H1 (cell line): ENCODE data around the gene CHRM4. TPM values are rescaled to one million over a fixed set of nuclear protein-coding genes. Genes with fewer than 3 reads are reported as not detected.

Experiments used
- CTCF ChIA-PET: fragments of 300-600 bp; sonication (Branson Sonifier 250); formaldehyde crosslinking; loops from one replicate; lab custom pipeline; 2021; ENCODE audit not compliant: partially characterized antibody; lab: Charles Lee
- POLR2A ChIA-PET: fragments of 300-600 bp; sonication (Branson Sonifier 250); formaldehyde crosslinking; loops from one replicate; lab custom pipeline; 2021; ENCODE audit warnings: inconsistent platforms; ENCODE audit not compliant: partially characterized antibody; lab: Charles Lee
- DNase-seq, 2 experiments: peaks; one replicate each; pipeline versions ENCODE4 v3.0.0 to v3.0.0-alpha.2; 2010 to 2022; ENCODE audit warnings: low spot score in 2 of 2, low read depth in 1 of 2, mixed read lengths in 1 of 2
- FAIRE-seq: peaks from 2 replicates; lab custom pipeline; 2011; peaks lifted over from hg19 to GRCh38; lab: Jason Lieb, UNC
- H2AFZ ChIP-seq: 2 replicates; pipeline ENCODE4 v1.8.1; 2012; ENCODE audit warnings: low read length, inconsistent platforms
- H2AK5ac ChIP-seq: 2 replicates; pipeline ENCODE4 v1.6.1; 2013; ENCODE audit warnings: low read depth, low read length
- H2BK120ac ChIP-seq: replicated peaks from 2 replicates; pipeline ENCODE3; 2013; ENCODE audit warnings: low read depth, low read length, inconsistent platforms
- H2BK12ac ChIP-seq: 2 replicates; pipeline ENCODE4 v1.6.1; 2013; ENCODE audit warnings: low read depth, low read length
- H2BK15ac ChIP-seq: 2 replicates; pipeline ENCODE4 v1.6.1; 2013; ENCODE audit warnings: low read length
- H2BK20ac ChIP-seq: 2 replicates; pipeline ENCODE4 v1.6.1; 2013; ENCODE audit warnings: low read length
- H2BK5ac ChIP-seq: 2 replicates; pipeline ENCODE4 v1.6.1; 2013; ENCODE audit warnings: low read depth, low read length
- H3K14ac ChIP-seq: 2 replicates; pipeline ENCODE4 v1.6.1; 2013; ENCODE audit warnings: inconsistent platforms; ENCODE audit not compliant: insufficient read length
- H3K18ac ChIP-seq: 2 replicates; pipeline ENCODE4 v1.6.1; 2013; ENCODE audit warnings: low read length; ENCODE audit errors: extremely low read depth
- H3K23ac ChIP-seq: 2 replicates; pipeline ENCODE4 v1.6.1; 2013; ENCODE audit warnings: inconsistent platforms; ENCODE audit not compliant: insufficient read length
- H3K23me2 ChIP-seq: 2 replicates; pipeline ENCODE4 v1.6.1; 2013; ENCODE audit warnings: low read depth, low read length
- H3K27ac ChIP-seq: 2 replicates; pipeline ENCODE4 v1.6.1; 2011; ENCODE audit warnings: low read depth, low read length, inconsistent platforms
- H3K27me3 ChIP-seq, 4 experiments: replicated peaks in 1 of 4; 1 replicate in 1 of 4; 2 replicates in 3 of 4; pipeline versions ENCODE4 v1.6.1 to v1.8.1; 2011 to 2013; ENCODE audit warnings: low read length in 3 of 4, mild to moderate bottlenecking in 3 of 4, inconsistent platforms in 2 of 4, mixed read lengths in 2 of 4, moderate library complexity in 1 of 4; ENCODE audit not compliant: control insufficient read depth in 3 of 4, insufficient read depth in 3 of 4; ENCODE audit errors: extremely low read depth in 1 of 4
- H3K36me3 ChIP-seq, 4 experiments: 2 replicates each; pipeline versions ENCODE4 v1.6.1 to v1.8.1; 2011 to 2013; ENCODE audit warnings: mild to moderate bottlenecking in 4 of 4, low read length in 3 of 4, moderate library complexity in 2 of 4, control low read depth in 1 of 4, inconsistent platforms in 1 of 4; ENCODE audit not compliant: insufficient read depth in 4 of 4, control insufficient read depth in 2 of 4
- H3K4ac ChIP-seq: replicated peaks from 2 replicates; pipeline ENCODE3; 2013; ENCODE audit warnings: low read length, low read depth, mixed read lengths, inconsistent platforms; ENCODE audit not compliant: insufficient read length
- H3K4me1 ChIP-seq, 4 experiments: replicated peaks in 1 of 4; 1 replicate in 1 of 4; 2 replicates in 3 of 4; pipeline versions ENCODE4 v1.6.1 to v1.8.1; 2011 to 2013; ENCODE audit warnings: low read length in 3 of 4, inconsistent platforms in 2 of 4, mixed read lengths in 1 of 4; ENCODE audit not compliant: insufficient read depth in 4 of 4, control insufficient read depth in 3 of 4
- H3K4me2 ChIP-seq, 2 experiments: 2 replicates each; pipeline versions ENCODE4 v1.6.1 to v1.8.1; 2011 to 2013; ENCODE audit warnings: low read depth in 2 of 2, low read length in 2 of 2, control low read depth in 1 of 2, inconsistent platforms in 1 of 2, mild to moderate bottlenecking in 1 of 2; ENCODE audit not compliant: insufficient read depth in 1 of 2
- H3K4me3 ChIP-seq, 4 experiments: fragments of 200-600, 300-600 bp in 1 of 4; sonication (generic), shearing (Covaris generic), sonication (Bioruptor Twin) in 1 of 4; 2 replicates each; pipeline versions ENCODE4 v1.5.1 to v1.8.1; 2011 to 2016; ENCODE audit warnings: low read length in 4 of 4, low read depth in 3 of 4, control low read depth in 2 of 4, inconsistent platforms in 2 of 4, mild to moderate bottlenecking in 2 of 4, mixed read lengths in 1 of 4, moderate library complexity in 1 of 4; ENCODE audit not compliant: insufficient read depth in 2 of 4; ENCODE audit errors: extremely low read depth in 1 of 4
- H3K56ac ChIP-seq: replicated peaks from 2 replicates; pipeline ENCODE3; 2013; ENCODE audit warnings: low read depth, mild to moderate bottlenecking, mixed read lengths, low read length, inconsistent platforms; ENCODE audit not compliant: insufficient read length
- H3K79me1 ChIP-seq: 2 replicates; pipeline ENCODE4 v1.6.1; 2013; ENCODE audit warnings: low read depth, low read length, control low read depth
- H3K79me2 ChIP-seq, 2 experiments: 2 replicates each; pipeline versions ENCODE4 v1.6.1 to v1.8.1; 2012 to 2013; ENCODE audit warnings: low read length in 2 of 2, mild to moderate bottlenecking in 2 of 2, inconsistent platforms in 1 of 2; ENCODE audit not compliant: insufficient read depth in 2 of 2, control insufficient read depth in 1 of 2
- H3K9ac ChIP-seq, 4 experiments: replicated peaks in 1 of 4; 1 replicate in 1 of 4; 2 replicates in 3 of 4; pipeline versions ENCODE4 v1.6.1 to v1.8.1; 2011 to 2013; ENCODE audit warnings: low read depth in 3 of 4, low read length in 3 of 4, control low read depth in 2 of 4, mild to moderate bottlenecking in 2 of 4, moderate library complexity in 2 of 4, inconsistent platforms in 1 of 4; ENCODE audit errors: extremely low read depth in 1 of 4
- H3K9me3 ChIP-seq, 2 experiments: 2 replicates each; pipeline versions ENCODE4 v1.6.1 to v1.8.1; 2012 to 2013; ENCODE audit warnings: mild to moderate bottlenecking in 2 of 2, moderate library complexity in 2 of 2, control low read depth in 1 of 2, inconsistent platforms in 1 of 2, low read depth in 1 of 2, low read length in 1 of 2, mixed read lengths in 1 of 2; ENCODE audit not compliant: insufficient read depth in 2 of 2
- H4K20me1 ChIP-seq, 2 experiments: replicated peaks in 1 of 2; 2 replicates each; pipeline versions ENCODE3 to v1.8.1; 2011 to 2013; ENCODE audit warnings: inconsistent platforms in 2 of 2, low read length in 2 of 2, mild to moderate bottlenecking in 1 of 2; ENCODE audit not compliant: insufficient read depth in 2 of 2, control insufficient read depth in 1 of 2
- H4K5ac ChIP-seq: 2 replicates; pipeline ENCODE4 v1.6.1; 2013; ENCODE audit warnings: low read length, low read depth, mixed read lengths, inconsistent platforms; ENCODE audit not compliant: insufficient read length
- H4K8ac ChIP-seq: 2 replicates; pipeline ENCODE4 v1.8.0; 2013; ENCODE audit warnings: mild to moderate bottlenecking, moderate library complexity, low read length, inconsistent platforms; ENCODE audit not compliant: insufficient read depth; ENCODE audit errors: extremely low read depth
- H4K91ac ChIP-seq: replicated peaks from 2 replicates; pipeline ENCODE3; 2013; ENCODE audit warnings: low read length, mixed read lengths, inconsistent platforms; ENCODE audit not compliant: insufficient read length
- CEBPB ChIP-seq: IDR thresholded peaks from 2 replicates; pipeline ENCODE4 v1.6.1; 2012; ENCODE audit warnings: low read depth, low read length
- CREB1 ChIP-seq: IDR thresholded peaks from 2 replicates; pipeline ENCODE4 v1.6.1; 2012; ENCODE audit warnings: inconsistent platforms
- EGR1 ChIP-seq: IDR thresholded peaks from 2 replicates; pipeline ENCODE4 v1.6.1; 2011; ENCODE audit warnings: low read depth, low read length, borderline replicate concordance
- GABPA ChIP-seq: IDR thresholded peaks from 2 replicates; pipeline ENCODE4 v1.6.1; 2011; ENCODE audit warnings: mild to moderate bottlenecking, low read length, moderate library complexity, borderline replicate concordance; ENCODE audit not compliant: insufficient read depth
- KDM4A ChIP-seq: IDR thresholded peaks from one replicate; pipeline ENCODE4 v1.7.1; 2012; ENCODE audit warnings: low read depth, mild to moderate bottlenecking, moderate library complexity, low read length, inconsistent platforms; ENCODE audit not compliant: severe bottlenecking
- NANOG ChIP-seq: IDR thresholded peaks from 2 replicates; pipeline ENCODE4 v1.6.1; 2011; ENCODE audit warnings: low read length, low read depth, mild to moderate bottlenecking, inconsistent platforms; ENCODE audit not compliant: insufficient read depth, poor library complexity, severe bottlenecking
- PHF8 ChIP-seq: fragments of 200-600 bp; sonication (generic); conservative IDR thresholded peaks from 2 replicates; pipeline ENCODE4 v1.7.1; 2012; ENCODE audit warnings: low read depth, mild to moderate bottlenecking, inconsistent platforms, low read length, moderate library complexity
- POLR2A ChIP-seq, 2 experiments: IDR thresholded peaks; 1 replicate in 1 of 2; 2 replicates in 1 of 2; pipeline ENCODE4 v1.6.1; 2011; ENCODE audit warnings: low read depth in 2 of 2, low read length in 2 of 2, mild to moderate bottlenecking in 2 of 2; ENCODE audit errors: control extremely low read depth in 1 of 2
- POU5F1 ChIP-seq: IDR thresholded peaks from 2 replicates; pipeline ENCODE4 v1.6.1; 2011; ENCODE audit warnings: low read depth, mild to moderate bottlenecking, low read length, moderate library complexity
- RFX5 ChIP-seq: IDR thresholded peaks from 2 replicates; pipeline ENCODE4 v1.6.1; 2011; ENCODE audit warnings: low read depth, low read length, improper control_type of control experiment, borderline replicate concordance
- SAP30 ChIP-seq: fragments of 300-600 bp; sonication (generic); IDR thresholded peaks from 2 replicates; pipeline ENCODE4 v1.7.1; 2012; ENCODE audit warnings: low read length, moderate library complexity, mild to moderate bottlenecking, inconsistent platforms; ENCODE audit not compliant: insufficient read depth, insufficient replicate concordance
- TEAD4 ChIP-seq: IDR thresholded peaks from 2 replicates; pipeline ENCODE4 v1.6.1; 2012; ENCODE audit warnings: low read depth, low read length, inconsistent platforms, mixed read lengths
- YY1 ChIP-seq: IDR thresholded peaks from 2 replicates; pipeline ENCODE4 v1.6.1; 2011; ENCODE audit warnings: low read depth, mild to moderate bottlenecking, low read length
- WGBS, 2 experiments: shearing (Covaris generic) in 1 of 2; methylation state at CpG; one replicate each; pipeline versions ENCODE4 v1.1.6 to v1.1.7; 2013 to 2015; ENCODE audit warnings: low lambda C conversion rate in 2 of 2, mixed read lengths in 2 of 2, inconsistent platforms in 1 of 2, low coverage in 1 of 2, missing lambda C conversion rate in 1 of 2; ENCODE audit not compliant: insufficient replicate concordance in 2 of 2, insufficient coverage in 1 of 2, insufficient read length in 1 of 2; ENCODE audit errors: extremely low coverage in 1 of 2, missing lambda C conversion rate in 1 of 2; 5-methylcytosine and 5-hydroxymethylcytosine counted together
- polyA plus RNA-seq, 7 experiments: library from polyadenylated mRNA; depleted of rRNA in 3 of 7; stranded (reverse) in 5 of 7; unstranded in 2 of 7; fragments of >200 nt in 5 of 7; fragments of 200-250 nt in 2 of 7; gene quantifications; 1 replicate in 5 of 7; 2 replicates in 1 of 7; 4 replicates in 1 of 7; pipeline versions ENCODE4 v1.2.1 to v1.2.3, GENCODE V29; 2011 to 2013; ENCODE audit warnings: missing spikeins in 2 of 7, mixed read lengths in 2 of 7
- total RNA-seq: library from RNA; stranded (reverse); fragmentation: NEBNext Ultra II Directional; extraction: Animal tissue kit (Norgen Biotek cat#: 25700); gene quantifications from 2 replicates; pipeline ENCODE4 v1.2.1, GENCODE V29; 2021
- TF ChIP-seq, protein P1 (sequence below): IDR thresholded peaks from 2 replicates; pipeline ENCODE4 v1.6.1; 2011; ENCODE audit warnings: low read depth, mild to moderate bottlenecking, low read length; ENCODE audit not compliant: insufficient read depth

The CHRM4 gene
- total and polyA plus RNA-seq, 2 of the 8 experiments (the other 6 are each of a cell fraction or from before 2014, with no cell fraction given), result 1.1 to 1.3 TPM

GRCh38 chr11:46393231-46393616 lies 1.6 kb upstream of the CHRM4 start:
- POLR2A ChIA-PET, result interaction anchor here (0.9 to 2.5 kb wide), 5 partner anchors 9 to 129 kb away, joined by 3 to 17 read pairs (median 5); no protein-coding TSS in a partner anchor
- Histone ChIP-seq H2AFZ (no peak overlapping the region; the same call in 1 of the 2 replicates), H3K27me3 (peaks cover 19 to 37% (median 34%) of the 10 kb centered on the region in 4 experiments), H4K20me1 (peaks cover 1 to 10% of the 10 kb centered on the region in 2 experiments), H4K91ac (no peak overlapping the region), H4K8ac (no peak overlapping the region), H2BK15ac (no peak overlapping the region), H4K5ac (no peak overlapping the region), H3K4me3 (peak overlapping the region; percentile 26 to 62 (median 40)), H2BK120ac (no peak overlapping the region), H3K23ac (no peak overlapping the region), H3K9ac (no peak overlapping the region), H3K79me1 (no peaks in the 10 kb centered on the region), H2BK20ac (no peak overlapping the region), H2BK5ac (no peak overlapping the region), H3K18ac (no peak overlapping the region), H3K36me3 (peaks cover 0 to 9% (median 0%) of the 10 kb centered on the region in 4 experiments; a peak in 3 of 8 replicates), H3K9me3 (no peaks in the 10 kb centered on the region; a peak in 1 of 4 replicates), H2AK5ac (no peak overlapping the region), H2BK12ac (no peak overlapping the region), H3K27ac (no peak overlapping the region), H3K79me2 (no peaks in the 10 kb centered on the region), H3K23me2 (peaks cover 32% of the 10 kb centered on the region), H3K4me2 (peak overlapping the region; percentile 69 to 95), H3K14ac (no peak overlapping the region), H3K4me1 (peaks cover 3 to 17% (median 13%) of the 10 kb centered on the region in 4 experiments), H3K56ac (no peak overlapping the region), H3K4ac (no peak overlapping the region)
- CTCF ChIA-PET, result interaction anchor here (0.5 to 7.7 kb wide), 15 partner anchors 10 to 224 kb away, joined by 3 to 124 read pairs (median 5); partner anchors contain the start of genes ATG13 and HARBI1
- no peak for FAIRE-seq
- 70% methylated on average over 4 of the region's 4 CpGs; no CpG with 5 or more reads in 1 of the 2 experiments for WGBS, 2 experiments
- DNase-seq, result no peak
- no peak for TF ChIP-seq CEBPB
- TF ChIP-seq KDM4A, result no peak
- no peak for TF ChIP-seq RFX5
- TF ChIP-seq POU5F1, result no peak
- TF ChIP-seq GABPA, result no peak
- TF ChIP-seq YY1, result no peak
- TF ChIP-seq POLR2A (IDR thresholded peaks at IDR 0.05; ENCODE audit: control extremely low read depth in 1 of 2, low read depth in 2 of 2, low read length in 2 of 2), result no peak
- no peak for TF ChIP-seq EGR1
- TF ChIP-seq, protein P1, sequence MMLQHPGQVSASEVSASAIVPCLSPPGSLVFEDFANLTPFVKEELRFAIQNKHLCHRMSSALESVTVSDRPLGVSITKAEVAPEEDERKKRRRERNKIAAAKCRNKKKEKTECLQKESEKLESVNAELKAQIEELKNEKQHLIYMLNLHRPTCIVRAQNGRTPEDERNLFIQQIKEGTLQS, result no peak
- TF ChIP-seq NANOG, result no peak
- no peak for TF ChIP-seq PHF8
- TF ChIP-seq SAP30, result no peak
- TF ChIP-seq CREB1, result no peak
- no peak for TF ChIP-seq TEAD4
